ENCODE data around the gene HNRNPL.
"Not testable (repeated sequence)": the region's sequence is repeated elsewhere in the genome, so short reads cannot be mapped to it uniquely, and the experiment has no call there.

HNRNPL gene

DNA sequence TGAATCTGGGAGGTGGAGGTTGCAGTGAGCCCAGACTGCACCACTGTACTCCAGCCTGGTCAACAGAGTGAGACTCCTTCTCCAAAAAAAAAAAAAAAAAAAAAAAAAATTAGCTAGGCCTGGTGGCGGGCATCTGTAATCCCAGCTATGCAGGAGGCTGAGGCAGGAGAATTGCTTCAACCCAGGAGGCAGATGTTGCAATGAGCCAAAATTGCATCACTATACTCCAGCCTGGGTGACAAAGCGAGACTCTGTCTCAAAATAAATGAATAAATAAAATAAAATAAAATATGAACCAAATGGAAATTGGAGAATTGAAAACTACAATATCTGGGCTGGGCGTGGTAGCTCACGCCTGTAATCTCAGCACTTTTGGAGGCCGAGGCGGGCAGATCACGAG lies 20.6 kb downstream of the HNRNPL start:
- DNase-seq (ENCODE audit: low spot score) = not testable (repeated sequence)

DNA sequence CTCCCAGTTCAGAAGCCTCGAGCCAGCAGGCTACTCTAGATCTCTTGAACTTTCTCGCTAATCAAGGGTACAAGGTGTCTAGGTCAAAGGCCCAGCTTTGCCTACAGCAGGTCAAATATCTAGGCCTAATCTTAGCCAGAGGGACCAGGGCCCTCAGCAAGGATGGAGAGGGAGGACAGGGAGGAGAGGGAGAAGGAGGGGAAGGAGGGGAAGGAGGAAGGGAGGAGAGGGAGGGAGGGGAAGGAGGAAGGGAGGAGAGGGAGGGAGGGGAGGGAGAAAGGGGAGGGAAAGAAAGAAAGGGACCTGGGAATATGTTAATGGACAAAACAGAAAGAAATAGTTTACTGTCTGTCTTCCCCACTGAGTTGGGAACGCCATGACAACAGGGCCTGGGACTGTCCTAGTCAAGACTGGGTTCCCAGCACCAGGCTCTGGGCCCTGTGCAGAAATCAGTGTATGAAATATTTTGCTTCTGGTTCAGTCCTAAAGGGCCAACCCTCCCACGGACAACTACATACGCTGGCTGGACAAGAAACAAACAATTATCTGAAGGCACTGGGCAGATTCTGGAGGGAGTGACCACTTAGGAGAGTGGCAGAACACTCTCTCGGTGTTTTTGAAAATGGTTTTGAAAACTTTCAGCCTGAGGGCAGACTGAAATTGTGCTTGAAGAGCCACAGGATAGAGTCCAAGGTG lies 22.8 kb downstream of the HNRNPL start:
- DNase-seq (ENCODE audit: low spot score) = no peak

DNA sequence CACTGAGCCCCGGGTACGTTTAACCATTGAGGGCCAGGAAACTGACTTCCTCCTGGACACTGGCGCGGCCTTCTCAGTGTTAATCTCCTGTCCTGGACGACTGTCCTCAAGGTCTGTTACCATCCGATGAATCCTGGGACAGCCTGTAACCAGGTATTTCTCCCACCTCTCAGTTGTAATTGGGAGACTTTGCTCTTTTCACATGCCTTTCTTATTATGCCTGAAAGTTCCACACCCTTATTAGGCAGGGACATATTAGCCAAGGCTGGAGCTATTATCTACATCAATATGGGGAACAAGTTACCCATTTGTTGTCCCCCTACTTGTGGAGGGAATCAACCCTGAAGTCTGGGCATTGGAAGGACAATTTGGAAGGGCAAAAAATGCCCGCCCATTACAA lies 23.9 kb downstream of the HNRNPL start:
- DNase-seq (ENCODE audit: low spot score) = not testable (repeated sequence)

DNA sequence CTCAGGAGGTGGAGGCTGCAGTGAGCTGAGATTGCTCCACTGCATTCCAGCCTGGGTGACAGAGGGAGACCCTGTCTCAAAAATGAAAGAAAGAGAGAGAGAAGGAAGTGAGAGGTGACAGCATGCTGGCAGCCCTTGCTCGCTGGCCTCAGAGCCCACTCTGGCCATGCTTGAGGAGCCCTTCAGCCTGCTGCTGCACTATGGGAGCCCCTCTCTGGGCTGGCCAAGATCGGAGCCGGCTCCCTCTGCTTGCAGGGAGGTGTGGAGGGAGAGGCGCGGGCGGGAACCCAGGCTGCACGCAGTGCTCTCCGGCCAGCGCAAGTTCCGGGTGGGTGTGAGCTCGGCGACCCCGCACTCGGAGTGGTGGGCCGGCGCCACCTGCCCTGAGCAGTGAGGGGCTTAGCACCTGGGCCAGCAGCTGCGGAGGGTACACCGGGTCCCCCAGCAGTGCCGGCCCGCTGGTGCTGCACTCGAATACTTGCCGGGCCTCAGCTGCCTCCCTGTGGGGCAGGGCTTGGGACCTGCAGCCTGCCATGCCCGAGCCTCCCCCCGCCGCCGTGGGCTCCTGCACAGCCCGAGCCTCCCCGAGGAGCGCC lies 28.5 kb downstream of the HNRNPL start:
- DNase-seq (ENCODE audit: low spot score) = not testable (repeated sequence)

DNA sequence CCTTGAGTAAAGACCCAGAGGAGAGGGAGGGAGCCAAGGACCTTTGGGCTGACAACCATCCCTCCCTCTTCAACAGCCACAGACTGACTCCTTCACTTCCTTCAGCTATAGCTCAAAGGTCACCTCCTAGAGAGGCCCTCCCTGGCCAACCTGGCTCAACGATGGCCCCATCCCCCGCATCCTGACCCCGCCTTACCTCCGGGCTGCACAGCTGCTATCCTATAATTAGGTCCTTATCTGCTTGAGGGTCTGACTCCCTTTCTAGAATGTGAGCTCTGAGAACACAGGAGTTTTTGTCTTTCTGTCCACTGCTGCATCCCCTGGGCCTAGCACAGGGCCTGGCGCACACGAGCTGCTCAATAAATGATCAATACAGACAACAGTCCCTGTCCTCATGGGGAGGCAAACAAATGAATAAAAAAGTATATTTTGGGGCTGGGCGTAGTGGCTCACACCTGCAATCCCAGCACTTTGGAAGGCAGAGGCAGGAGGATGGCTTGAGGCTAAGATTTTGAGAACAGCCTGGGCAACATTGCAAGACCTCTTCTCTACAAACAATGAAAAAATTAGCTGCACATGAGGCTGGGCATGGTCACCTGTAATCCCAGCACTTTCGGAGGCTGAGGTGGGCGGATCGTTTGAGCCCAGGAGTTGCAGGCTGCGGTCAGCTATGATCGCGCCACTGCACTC lies 30.4 kb downstream of the HNRNPL start:
- DNase-seq (ENCODE audit: low spot score) = no peak

DNA sequence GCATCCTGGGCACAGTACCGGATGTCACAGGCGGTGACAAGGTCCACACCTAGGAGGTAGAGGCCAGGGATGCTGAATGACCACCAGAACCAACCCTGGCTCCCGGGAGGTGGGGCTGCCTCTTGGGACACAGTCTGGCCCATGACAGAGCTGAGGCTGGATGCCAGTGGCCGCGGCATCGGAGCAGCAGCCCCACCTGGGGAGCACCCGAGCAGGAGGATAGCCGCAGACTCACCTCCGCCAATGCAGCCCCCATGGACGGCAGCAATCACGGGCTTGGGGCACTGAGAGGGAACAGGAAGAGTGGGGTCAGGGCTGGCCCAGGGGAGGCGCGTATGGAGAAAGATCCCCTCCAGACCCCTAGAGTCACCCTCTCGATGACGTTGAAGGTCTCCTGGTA lies 32.7 kb downstream of the HNRNPL start:
- DNase-seq (ENCODE audit: low spot score) = no peak

DNA sequence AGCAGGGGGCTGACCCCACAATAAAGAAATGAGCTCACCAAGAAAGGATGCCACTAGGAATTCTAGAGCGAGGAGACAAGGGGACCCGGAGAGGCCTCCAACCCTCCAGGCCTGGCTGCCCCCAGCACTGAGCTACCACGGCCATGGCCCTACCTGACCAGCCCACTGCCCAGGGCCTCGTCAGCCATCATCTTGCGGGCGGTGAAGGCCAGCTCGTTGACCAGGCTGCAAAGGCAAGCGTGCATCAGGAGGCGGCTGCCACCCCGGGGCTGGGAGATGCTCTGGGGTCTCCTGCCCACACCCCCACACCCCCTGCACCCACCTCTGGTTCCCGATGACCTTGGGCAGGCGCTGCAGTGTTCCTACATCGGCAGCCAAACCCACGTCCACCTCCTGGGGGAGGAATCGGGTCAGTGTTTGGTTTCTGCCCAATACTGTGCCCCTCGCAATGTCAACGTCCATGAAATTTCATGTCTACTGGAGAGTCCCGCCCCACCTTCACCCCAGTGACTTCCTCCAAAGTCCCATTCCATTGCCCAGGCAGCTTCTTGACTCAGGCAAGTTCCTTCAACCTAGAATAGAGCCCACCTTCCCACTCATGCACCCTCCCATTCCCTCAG lies 33.5 kb downstream of the HNRNPL start:
- no peak for DNase-seq (ENCODE audit: low spot score)

DNA sequence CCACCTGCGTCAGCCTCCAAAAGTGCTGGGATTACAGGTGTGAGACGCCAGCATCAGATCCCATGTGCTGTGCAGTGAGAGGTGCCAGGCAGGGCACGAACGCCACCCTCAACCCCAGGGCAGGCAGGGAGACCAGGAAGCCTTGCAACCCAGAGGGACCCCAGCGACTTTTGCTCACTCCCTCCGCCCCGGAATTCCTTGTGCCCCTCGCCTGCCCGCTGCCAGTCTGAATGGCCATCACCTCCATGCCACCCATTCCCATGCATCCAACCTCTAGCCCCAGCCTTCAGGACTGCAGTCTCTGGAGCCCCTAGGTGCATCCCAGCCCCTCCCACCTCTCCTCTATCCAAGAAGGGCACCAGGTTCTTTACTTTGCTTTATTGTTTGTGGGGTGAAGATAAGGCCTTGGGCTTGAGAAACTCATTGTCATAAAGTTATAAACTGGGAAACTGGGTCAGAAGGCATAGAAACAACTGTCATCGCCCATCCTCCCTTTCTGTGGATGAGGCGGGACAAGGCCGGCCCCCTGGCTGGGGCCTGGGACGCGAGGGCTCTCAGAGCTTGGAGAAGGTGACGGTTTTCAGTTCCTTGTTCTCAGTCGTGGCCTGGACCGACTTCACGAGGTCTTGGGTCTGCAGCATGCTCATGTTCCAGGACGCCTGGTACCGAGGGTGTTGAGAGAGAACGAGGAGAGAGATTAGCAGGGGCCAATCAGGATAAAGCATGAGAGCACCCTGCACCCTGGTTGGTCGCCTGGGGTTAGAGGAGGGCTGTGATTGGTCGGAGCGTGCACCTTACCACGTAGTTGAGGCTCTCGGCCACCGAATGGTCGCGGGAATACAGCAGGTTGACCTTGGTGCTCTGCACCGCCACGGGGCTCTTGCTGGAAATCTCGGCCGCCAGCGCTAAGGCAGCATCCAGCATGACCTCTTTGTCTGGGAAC lies 34.5 kb downstream of the HNRNPL start:
- no peak for DNase-seq (ENCODE audit: low spot score)

DNA sequence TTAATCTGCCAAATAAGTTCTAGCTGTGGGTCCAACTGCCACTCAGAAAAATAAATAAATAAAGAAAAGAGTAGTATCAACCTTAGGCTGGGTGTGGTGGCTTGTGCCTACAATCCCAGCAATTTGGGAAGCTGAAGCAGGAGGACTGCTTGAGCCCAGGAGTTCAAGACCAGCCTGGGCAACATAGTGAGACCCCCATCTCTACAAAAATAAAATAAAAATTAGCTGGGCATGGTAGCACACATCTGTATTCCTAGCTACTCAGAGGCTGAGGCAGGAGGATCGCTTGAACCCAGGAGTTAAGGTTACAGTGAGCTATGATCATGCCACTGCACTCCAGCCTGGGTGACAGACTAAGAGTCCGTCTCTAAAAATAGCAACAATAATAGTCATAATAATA lies 35.9 kb downstream of the HNRNPL start:
- DNase-seq (ENCODE audit: low spot score) = not testable (repeated sequence)

DNA sequence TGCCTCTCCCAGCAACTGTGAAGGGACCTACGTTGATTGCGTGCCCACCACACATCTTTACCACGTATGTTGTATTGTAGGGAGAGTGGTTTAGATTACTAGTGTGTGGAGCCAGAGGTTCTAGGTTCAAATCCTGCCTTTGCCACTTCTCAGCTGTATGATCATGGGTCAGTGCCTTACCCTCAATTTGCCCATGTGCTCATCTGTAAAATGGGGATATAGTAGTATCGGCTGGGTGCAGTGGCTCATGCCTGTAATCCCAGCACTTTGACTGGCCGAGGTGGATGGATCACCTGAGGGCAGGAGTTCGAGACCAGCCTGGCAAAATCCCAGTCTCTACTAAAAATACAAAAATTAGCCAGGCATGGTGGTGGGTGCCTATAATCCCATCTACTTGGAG lies 36.5 kb downstream of the HNRNPL start:
- DNase-seq (ENCODE audit: low spot score) = no peak

DNA sequence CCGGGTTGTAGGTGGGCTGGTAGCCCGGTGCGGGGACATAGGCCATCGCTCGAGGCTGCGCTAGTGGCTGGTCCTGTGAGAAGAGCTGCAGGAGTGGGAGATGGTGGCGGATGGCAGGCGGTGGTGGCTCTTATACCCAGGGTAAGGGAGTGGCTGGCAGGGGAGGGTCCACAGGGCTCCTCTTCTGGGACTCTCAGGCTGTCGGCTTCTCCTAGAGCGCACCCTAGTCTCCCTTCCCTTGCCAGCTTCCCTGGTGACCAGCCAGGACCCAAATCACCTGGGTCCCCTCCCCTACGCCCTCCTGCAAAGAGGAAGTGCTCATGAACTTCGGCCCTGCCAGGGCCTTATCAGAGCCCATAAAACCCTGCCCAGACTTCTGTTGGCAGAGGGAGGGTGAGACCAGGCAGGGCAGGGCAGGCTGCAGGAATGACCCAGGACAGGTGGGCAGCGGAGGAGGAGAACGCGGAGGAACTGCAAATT lies 36.9 kb downstream of the HNRNPL start, which contains the start of gene LGALS4:
TSS of gene LGALS4 (minus strand) at position 105 of the 480 bp plus-strand sequence. CDS start at position 46, 59 bp downstream.
- DNase-seq (ENCODE audit: low spot score) = no peak

DNA sequence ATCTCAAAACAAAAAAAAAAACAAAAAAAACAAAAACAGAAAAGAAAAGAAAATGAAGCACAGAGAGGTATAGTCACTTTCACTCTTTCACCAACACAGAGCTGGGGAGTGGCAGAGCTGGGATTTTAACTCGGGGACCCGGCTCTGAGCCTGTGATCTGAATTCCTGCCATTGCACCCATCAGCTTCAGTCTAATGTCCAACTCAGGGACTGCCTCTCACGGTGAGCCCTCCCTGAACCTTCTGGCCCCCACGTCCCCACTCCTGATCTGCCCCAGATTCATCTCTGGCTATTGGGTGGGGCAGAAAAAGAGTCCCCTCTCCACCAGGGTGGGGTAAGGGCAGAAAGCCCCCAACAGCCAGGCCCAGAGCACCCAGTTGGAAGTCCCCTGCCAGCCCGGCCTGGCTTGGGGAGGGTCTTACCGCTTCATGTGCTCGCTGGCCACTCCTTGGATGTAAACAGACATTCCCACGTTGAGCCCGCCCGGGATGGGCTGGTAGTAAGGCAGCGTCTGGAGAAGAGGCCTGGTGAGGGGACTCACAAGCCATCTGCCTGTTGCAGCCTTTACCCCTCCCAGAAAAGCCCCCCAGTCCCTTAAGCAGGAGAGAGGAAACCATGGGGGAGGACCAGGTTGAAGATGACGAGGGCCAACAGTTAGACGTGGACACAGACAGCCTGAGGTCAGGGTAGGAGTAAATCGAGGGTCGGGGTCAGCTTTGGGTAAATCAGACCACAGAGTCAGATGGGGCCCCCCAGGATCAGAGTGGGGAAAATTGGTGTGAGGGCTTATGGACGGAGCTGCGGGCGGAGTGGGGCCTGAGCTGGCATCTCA lies 37.6 kb downstream of the HNRNPL start:
- DNase-seq (ENCODE audit: low spot score) = no peak

DNA sequence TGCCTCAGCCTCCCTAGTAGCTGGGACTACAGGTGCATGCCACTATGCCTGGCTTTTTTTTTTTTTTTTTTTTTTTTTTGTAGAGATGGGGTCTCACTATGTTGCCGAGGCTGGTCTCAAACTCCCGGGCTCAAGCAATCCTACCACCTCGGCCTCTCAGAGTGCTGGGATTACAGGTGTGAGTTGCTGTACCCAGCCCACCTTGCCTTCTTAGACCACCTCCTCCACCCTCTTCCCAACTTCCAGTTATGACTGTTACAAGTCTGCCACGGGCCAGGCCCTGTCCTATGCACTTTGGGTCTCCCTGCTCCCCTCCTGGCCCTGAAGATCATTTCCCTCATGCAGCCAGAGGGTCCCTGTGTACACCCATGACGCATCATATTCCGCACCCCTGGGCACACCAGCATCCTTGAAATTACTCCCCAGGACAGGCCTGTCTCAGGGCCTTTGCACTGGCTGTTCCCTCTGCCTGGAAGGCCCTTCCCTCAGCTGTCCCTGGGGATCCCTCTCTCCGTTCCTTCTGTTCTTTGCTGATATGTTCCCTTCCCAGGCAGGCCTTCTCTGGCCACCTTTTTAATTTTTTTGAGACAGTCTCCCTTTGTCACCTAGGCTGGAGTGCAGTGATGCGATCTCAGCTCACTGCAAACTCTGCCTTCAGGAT lies 40.1 kb downstream of the HNRNPL start:
- DNase-seq (ENCODE audit: low spot score) = no peak

DNA sequence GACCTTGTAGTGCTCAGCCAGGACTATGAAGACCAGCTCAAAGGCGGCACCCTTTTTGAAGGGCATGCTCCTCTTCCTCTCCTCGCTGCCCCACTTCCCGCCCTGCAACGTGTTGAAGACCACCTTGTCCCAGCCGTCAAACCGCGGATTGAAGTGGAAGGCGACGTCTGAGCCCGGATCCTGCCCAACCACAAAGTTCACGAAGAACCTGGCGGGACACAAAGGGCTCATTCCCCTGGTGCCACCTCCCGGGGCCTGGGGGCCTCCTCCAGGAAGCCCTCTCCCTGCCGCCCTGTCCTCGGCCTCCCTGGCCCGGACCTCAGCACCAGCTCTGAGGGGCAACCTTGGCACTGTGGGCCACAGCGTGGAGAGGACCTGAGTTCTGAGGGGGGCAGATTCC lies 41.0 kb downstream of the HNRNPL start:
- no peak for DNase-seq (ENCODE audit: low spot score)

DNA sequence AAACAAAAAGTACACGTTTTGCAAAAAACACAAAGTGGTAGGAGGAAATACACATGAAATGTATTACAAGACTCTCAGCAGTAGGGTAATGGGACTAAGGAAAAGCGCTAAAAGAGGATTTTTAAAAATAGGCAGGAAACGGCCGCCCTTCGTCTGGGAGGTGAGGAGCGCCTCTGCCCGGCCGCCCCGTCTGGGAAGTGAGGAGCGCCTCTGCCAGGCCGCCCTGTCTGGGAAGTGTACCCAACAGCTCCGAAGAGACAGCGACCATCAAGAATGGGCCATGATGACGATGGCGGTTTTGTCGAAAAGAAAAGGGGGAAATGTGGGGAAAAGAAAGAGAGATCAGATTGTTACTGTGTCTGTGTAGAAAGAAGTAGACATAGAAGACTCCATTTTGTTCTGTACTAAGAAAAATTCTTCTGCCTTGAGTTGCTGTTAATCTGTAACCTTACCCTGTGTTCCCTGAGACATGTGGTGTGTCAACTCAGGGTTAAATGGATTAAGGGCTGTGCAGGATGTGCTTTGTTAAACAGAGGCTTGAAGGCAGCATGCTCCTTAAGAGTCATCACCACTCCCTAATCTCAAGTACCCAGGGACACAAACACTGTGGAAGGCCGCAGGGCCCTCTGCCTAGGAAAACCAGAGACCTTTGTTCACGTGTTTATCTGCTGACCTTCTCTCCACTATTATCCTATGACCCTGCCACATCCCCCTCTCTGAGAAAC lies 42.2 kb downstream of the HNRNPL start:
- DNase-seq (ENCODE audit: low spot score) = not testable (repeated sequence)

DNA sequence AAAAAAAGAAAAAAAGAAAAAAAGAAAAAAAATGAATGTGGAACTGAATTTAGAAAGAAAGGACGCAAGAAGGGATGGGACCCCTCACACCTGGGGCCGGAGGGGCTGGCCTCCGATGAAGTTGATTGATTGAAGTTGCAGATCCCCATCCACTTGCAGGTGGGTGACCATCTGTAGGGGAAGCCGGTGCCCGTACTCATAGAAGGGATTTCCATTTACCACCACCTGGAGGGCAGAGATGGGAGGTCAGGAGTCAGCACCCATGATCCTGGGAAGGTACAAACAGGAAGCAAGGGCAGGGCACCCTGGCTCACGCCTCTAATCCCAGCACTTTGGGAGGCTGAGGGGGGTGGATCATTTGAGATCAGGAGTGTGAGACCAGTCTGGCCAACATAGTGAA lies 43.4 kb downstream of the HNRNPL start:
- DNase-seq (ENCODE audit: low spot score) = no peak

DNA sequence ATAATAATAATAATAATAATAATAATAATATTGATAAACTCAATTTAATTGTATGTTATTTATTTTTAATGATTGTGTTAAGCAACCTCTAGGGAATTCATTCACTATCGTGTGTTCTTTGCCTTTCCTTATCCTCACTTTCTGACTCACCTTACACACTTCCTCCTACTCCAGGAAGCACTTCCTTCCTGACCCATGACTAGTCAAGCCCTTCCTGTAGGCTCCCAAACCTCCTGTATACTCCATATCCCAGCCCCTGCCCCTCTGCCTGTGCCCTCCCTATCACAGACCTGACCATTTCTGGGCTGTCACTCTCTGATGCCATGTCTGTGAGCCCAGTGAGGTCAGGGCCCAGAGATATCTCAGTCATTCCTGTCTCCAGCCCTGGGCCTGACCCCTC lies 44.6 kb downstream of the HNRNPL start:
- no peak for DNase-seq (ENCODE audit: low spot score)

DNA sequence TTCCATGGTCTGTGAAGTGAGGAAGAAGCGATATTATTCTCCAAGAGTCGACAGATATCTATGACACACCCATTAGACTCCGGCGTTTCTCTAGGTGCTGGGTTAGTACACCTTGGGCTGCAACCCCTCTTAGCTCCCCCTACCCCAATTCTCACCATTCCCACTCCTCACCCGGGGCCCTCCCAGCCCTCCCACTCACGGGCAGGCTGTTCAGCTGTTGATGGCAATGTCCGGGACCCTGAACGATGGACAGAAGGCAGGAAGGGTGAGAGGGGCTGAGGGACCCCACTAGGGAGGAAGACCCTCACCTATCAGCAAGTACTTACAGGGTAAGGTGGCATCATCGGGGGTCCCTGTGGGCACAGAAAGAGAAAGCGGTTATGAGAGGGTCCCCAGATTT lies 46.2 kb downstream of the HNRNPL start:
- no peak for DNase-seq (ENCODE audit: low spot score)

DNA sequence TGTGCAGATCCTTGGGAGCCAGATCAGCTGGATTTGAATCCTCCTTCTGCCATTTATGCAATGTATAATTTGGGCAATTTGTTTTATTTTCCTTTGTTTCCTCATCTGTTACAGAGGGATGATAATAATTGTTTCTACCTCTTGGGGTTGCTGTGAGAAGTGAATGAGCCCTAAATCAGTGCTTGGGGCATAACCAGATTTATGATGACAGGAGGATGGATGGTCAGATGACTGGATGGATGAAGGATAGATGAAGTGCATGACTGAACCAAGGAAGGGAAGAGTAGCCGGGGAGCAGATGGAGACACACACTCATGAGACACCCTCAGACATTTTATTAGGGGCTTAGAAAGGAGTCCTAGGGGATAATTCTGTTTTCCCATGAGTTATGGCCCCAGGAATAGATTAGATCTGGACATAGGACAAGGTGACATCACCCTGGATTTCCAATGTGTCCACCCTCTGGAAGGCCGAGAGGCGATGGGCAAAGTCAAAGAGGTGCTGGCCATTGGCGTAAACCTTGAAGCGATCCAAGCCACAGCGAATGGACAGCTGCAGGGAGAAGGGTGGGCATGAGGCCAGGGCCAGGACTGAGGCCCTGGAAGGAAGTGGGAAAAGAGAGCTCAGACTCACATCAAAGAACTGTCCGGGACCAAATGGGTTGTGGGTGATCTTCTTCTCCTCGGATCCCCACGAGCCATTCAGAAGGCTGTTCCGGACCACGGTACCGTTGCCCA lies 48.3 kb downstream of the HNRNPL start:
- no peak for DNase-seq (ENCODE audit: low spot score)

Measured in CD4-positive, alpha-beta T cell treated with Interleukin-2 at 100 ng/mL for 4 hours (primary cell).